ENCODE results near the gene CAMTA1. TPM values are rescaled to one million over a fixed set of nuclear protein-coding genes. Genes with fewer than 3 reads are reported as not detected.

The CAMTA1 gene
- total RNA-seq, 1 donor from 2014 or later = 77.6 TPM

DNA sequence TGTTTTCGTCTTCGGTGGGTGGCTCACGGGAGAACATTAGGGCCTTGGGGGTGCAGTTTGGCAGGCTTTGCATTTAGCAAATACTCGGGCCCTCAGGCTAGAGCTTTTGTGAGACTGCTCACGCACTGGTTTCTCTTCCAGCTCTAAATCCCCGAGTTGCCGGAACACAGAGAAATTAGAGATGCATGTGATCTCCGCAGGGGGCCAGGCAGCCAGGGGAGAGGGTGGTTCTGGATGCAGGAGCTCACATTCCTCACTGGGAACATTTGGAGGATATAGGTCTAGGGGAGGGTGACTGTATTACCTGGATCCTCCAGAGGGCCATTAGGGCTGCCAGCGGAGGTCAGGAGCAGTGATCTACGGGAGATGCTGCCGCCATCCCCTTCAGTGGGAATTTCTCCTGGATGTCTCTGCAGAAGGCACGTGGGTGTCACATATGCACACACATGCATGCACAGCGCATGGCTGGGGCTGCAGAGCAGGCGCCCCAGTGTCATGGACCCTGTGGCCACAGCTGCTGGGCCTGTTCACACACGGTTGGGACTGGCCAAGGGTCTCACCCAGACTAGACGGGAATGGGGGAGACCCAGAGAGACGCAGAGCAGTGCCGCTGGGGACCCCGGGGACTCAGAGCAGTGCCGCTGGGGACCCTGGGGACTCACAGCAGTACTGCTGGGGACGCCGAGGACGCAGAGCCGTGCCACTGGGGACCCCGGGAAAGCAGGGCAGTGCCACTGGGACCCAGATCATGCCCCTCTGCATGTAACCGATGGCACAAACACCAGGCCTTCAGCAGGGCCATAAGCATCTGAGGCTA is 258.7 kb downstream of the CAMTA1 start:
- TF ChIP-seq EZH2 (IDR thresholded peaks at IDR 0.05; ENCODE audit: insufficient read depth, low read length) = no peak
- TF ChIP-seq, protein P1, sequence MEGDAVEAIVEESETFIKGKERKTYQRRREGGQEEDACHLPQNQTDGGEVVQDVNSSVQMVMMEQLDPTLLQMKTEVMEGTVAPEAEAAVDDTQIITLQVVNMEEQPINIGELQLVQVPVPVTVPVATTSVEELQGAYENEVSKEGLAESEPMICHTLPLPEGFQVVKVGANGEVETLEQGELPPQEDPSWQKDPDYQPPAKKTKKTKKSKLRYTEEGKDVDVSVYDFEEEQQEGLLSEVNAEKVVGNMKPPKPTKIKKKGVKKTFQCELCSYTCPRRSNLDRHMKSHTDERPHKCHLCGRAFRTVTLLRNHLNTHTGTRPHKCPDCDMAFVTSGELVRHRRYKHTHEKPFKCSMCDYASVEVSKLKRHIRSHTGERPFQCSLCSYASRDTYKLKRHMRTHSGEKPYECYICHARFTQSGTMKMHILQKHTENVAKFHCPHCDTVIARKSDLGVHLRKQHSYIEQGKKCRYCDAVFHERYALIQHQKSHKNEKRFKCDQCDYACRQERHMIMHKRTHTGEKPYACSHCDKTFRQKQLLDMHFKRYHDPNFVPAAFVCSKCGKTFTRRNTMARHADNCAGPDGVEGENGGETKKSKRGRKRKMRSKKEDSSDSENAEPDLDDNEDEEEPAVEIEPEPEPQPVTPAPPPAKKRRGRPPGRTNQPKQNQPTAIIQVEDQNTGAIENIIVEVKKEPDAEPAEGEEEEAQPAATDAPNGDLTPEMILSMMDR (IDR thresholded peaks at IDR 0.05; ENCODE audit: insufficient read depth, low read depth, low read length) = no peak
- Histone ChIP-seq H3K4me2 (ENCODE audit: low read length) (no peak overlapping the region), H3K4me3 (ENCODE audit: insufficient read depth, low read depth, low read length) (no peak overlapping the region), H3K27ac (ENCODE audit: low read depth, low read length) (no peak overlapping the region), H3K4me1 (ENCODE audit: insufficient read depth, low read length) (no peaks in the 10 kb centered on the region), H3K27me3 (ENCODE audit: insufficient read depth, low read length) (no peaks in the 10 kb centered on the region), H3K36me3 (ENCODE audit: insufficient read depth, low read length) (no peaks in the 10 kb centered on the region), H4K20me1 (ENCODE audit: insufficient read depth, low read length) (no peaks in the 10 kb centered on the region), H3K79me2 (ENCODE audit: insufficient read depth, low read length) (no peaks in the 10 kb centered on the region), H3K9ac (ENCODE audit: low read length) (no peak overlapping the region), H3K9me3 (ENCODE audit: insufficient read depth, low read depth, low read length) (peaks cover 6% of the 10 kb centered on the region), H2AFZ (ENCODE audit: low read depth, low read length) (no peak overlapping the region)
- no peaks in the 10 kb centered on the region for H3K36me3 Mint-ChIP-seq (ENCODE audit: low read depth, unreplicated experiment)
- H3K4me1 Mint-ChIP-seq (ENCODE audit: low read depth, unreplicated experiment) = peaks cover 11% of the 10 kb centered on the region
- H3K27ac Mint-ChIP-seq (ENCODE audit: unreplicated experiment) = no peak overlapping the region
- H3K9me3 Mint-ChIP-seq (ENCODE audit: unreplicated experiment) = peaks cover 7% of the 10 kb centered on the region
- H3K27me3 Mint-ChIP-seq (ENCODE audit: low read depth, unreplicated experiment) = peaks cover 22% of the 10 kb centered on the region
- no peak for DNase-seq (ENCODE audit: low read depth)
- no peak overlapping the region for H3K4me3 Mint-ChIP-seq (ENCODE audit: unreplicated experiment)
- FAIRE-seq = no peak

DNA sequence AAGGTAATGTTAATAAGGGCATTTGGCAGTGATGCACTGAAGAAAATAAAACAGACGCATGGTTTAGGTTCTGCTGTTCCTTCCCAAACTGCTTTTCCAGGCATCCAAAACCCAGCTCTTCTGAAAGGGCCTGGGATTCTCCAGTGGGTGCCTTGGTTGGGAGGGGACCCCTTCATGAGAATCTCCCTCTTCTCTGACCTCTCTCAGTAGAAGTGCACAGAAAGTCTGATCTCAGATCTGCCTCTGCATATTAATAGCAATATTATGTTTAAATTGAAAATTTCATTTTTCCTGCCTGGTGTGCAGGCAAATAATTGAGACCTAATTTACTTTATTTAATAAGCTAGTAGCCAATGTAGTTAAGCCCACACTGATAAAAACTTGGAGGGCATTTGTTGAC is 260.6 kb downstream of the CAMTA1 start:
- Histone ChIP-seq H3K9ac (ENCODE audit: low read length) (no peak overlapping the region), H3K27me3 (ENCODE audit: insufficient read depth, low read length) (no peaks in the 10 kb centered on the region), H3K4me2 (ENCODE audit: low read length) (no peak overlapping the region), H3K4me3 (ENCODE audit: insufficient read depth, low read depth, low read length) (no peak overlapping the region), H3K36me3 (ENCODE audit: insufficient read depth, low read length) (no peaks in the 10 kb centered on the region), H3K4me1 (ENCODE audit: insufficient read depth, low read length) (no peaks in the 10 kb centered on the region), H3K27ac (ENCODE audit: low read depth, low read length) (no peak overlapping the region), H2AFZ (ENCODE audit: low read depth, low read length) (no peak overlapping the region), H3K79me2 (ENCODE audit: insufficient read depth, low read length) (no peaks in the 10 kb centered on the region), H3K9me3 (ENCODE audit: insufficient read depth, low read depth, low read length) (peaks cover 6% of the 10 kb centered on the region), H4K20me1 (ENCODE audit: insufficient read depth, low read length) (no peaks in the 10 kb centered on the region)
- DNase-seq (ENCODE audit: low read depth) (no peak), FAIRE-seq (no peak)
- H3K27ac Mint-ChIP-seq (ENCODE audit: unreplicated experiment) = no peak overlapping the region
- peaks cover 11% of the 10 kb centered on the region for H3K4me1 Mint-ChIP-seq (ENCODE audit: low read depth, unreplicated experiment)
- H3K27me3 Mint-ChIP-seq (ENCODE audit: low read depth, unreplicated experiment) = peaks cover 24% of the 10 kb centered on the region
- H3K36me3 Mint-ChIP-seq (ENCODE audit: low read depth, unreplicated experiment) = no peaks in the 10 kb centered on the region
- H3K4me3 Mint-ChIP-seq (ENCODE audit: unreplicated experiment) = no peak overlapping the region
- TF ChIP-seq, protein P1 (IDR thresholded peaks at IDR 0.05; ENCODE audit: insufficient read depth, low read depth, low read length) = no peak
- no peak for TF ChIP-seq EZH2 (IDR thresholded peaks at IDR 0.05; ENCODE audit: insufficient read depth, low read length)
- H3K9me3 Mint-ChIP-seq (ENCODE audit: unreplicated experiment) = peaks cover 9% of the 10 kb centered on the region

DNA sequence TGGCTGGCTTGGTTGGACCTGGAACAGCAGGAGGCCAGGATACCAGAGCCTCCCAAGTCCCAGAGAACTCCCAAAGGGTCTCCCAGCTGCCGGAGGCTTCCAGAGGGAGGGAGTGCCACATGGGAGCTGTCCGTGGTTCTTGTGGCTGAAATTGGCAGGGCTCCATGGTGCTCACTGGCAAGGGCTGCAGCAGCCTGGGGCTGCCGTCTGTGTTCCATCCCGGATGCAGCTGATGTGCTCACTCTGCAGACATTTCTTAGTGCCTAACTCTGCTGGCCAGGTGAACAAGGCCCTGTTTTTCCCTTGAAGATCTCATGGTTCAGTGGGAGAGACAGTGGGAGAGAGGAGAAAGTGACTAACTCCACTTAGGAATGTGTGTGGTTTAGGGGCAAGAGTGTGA is 261.1 kb downstream of the CAMTA1 start:
- Histone ChIP-seq H3K27ac (ENCODE audit: low read depth, low read length) (no peak overlapping the region), H3K4me3 (ENCODE audit: insufficient read depth, low read depth, low read length) (no peak overlapping the region), H3K36me3 (ENCODE audit: insufficient read depth, low read length) (no peaks in the 10 kb centered on the region), H3K9me3 (ENCODE audit: insufficient read depth, low read depth, low read length) (peaks cover 6% of the 10 kb centered on the region), H3K79me2 (ENCODE audit: insufficient read depth, low read length) (no peaks in the 10 kb centered on the region), H4K20me1 (ENCODE audit: insufficient read depth, low read length) (no peaks in the 10 kb centered on the region), H3K4me1 (ENCODE audit: insufficient read depth, low read length) (no peaks in the 10 kb centered on the region), H3K9ac (ENCODE audit: low read length) (no peak overlapping the region), H2AFZ (ENCODE audit: low read depth, low read length) (no peak overlapping the region), H3K27me3 (ENCODE audit: insufficient read depth, low read length) (no peaks in the 10 kb centered on the region), H3K4me2 (ENCODE audit: low read length) (peak overlapping the region; percentile 3)
- Mint-ChIP-seq H3K27ac (ENCODE audit: unreplicated experiment) (no peak overlapping the region), H3K4me1 (ENCODE audit: low read depth, unreplicated experiment) (peaks cover 11% of the 10 kb centered on the region), H3K27me3 (ENCODE audit: low read depth, unreplicated experiment) (peaks cover 25% of the 10 kb centered on the region), H3K36me3 (ENCODE audit: low read depth, unreplicated experiment) (no peaks in the 10 kb centered on the region), H3K4me3 (ENCODE audit: unreplicated experiment) (no peak overlapping the region), H3K9me3 (ENCODE audit: unreplicated experiment) (peaks cover 9% of the 10 kb centered on the region)
- DNase-seq (ENCODE audit: low read depth) (peak; percentile 93), FAIRE-seq (no peak)
- TF ChIP-seq, protein P1 (IDR thresholded peaks at IDR 0.05; ENCODE audit: insufficient read depth, low read depth, low read length) = no peak
- no peak for TF ChIP-seq EZH2 (IDR thresholded peaks at IDR 0.05; ENCODE audit: insufficient read depth, low read length)

Data from astrocyte (in vitro differentiated cells and primary cell).